ENCODE data around the gene MAB21L3. TPM values are rescaled to one million over a fixed set of nuclear protein-coding genes. Genes with fewer than 3 reads are reported as not detected.

The MAB21L3 gene
- total and polyA plus RNA-seq, 2 experiments from 2014 or later, result not detected

DNA sequence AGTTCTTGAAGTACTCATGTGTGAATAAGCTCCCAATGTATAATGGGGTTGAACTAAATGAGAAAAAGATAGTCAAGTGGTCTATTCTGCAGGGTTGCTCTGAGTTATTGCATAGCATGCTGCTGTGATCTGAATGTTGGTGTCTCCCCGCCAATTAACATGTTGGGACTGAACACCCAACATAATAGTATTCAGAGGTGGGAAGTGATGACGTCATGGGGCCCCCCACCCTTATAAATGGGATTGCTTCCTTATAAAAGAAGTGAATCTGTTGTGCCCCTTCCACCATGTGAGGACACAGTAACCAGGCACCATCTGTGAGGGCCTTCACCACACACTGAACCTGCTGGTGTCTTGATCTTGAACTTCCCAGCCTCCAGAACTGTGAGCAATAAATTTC is 50.2 kb downstream of the MAB21L3 start (continued):
- TF ChIP-seq, protein P1, sequence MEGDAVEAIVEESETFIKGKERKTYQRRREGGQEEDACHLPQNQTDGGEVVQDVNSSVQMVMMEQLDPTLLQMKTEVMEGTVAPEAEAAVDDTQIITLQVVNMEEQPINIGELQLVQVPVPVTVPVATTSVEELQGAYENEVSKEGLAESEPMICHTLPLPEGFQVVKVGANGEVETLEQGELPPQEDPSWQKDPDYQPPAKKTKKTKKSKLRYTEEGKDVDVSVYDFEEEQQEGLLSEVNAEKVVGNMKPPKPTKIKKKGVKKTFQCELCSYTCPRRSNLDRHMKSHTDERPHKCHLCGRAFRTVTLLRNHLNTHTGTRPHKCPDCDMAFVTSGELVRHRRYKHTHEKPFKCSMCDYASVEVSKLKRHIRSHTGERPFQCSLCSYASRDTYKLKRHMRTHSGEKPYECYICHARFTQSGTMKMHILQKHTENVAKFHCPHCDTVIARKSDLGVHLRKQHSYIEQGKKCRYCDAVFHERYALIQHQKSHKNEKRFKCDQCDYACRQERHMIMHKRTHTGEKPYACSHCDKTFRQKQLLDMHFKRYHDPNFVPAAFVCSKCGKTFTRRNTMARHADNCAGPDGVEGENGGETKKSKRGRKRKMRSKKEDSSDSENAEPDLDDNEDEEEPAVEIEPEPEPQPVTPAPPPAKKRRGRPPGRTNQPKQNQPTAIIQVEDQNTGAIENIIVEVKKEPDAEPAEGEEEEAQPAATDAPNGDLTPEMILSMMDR (conservative IDR thresholded peaks at IDR 0.05; ENCODE audit: low read depth in 2 of 2), result no peak
- TF ChIP-seq ZNF331 (CRISPR knock-in tag; IDR thresholded peaks at IDR 0.05; ENCODE audit: low read depth), result no peak
- no peak for TF ChIP-seq EZH2phosphoT487 (IDR thresholded peaks at IDR 0.05; ENCODE audit: unreplicated experiment)
- no peak for TF ChIP-seq ZNF114 (CRISPR knock-in tag; IDR thresholded peaks at IDR 0.05)
- TF ChIP-seq POLR2AphosphoS5 (IDR thresholded peaks at IDR 0.05; ENCODE audit: low read depth), result no peak
- TF ChIP-seq NANOG (IDR thresholded peaks at IDR 0.05; ENCODE audit: borderline replicate concordance), result no peak
- TF ChIP-seq ZNF462 (CRISPR knock-in tag; IDR thresholded peaks at IDR 0.05), result no peak

GRCh38 chr1:116161877-116162390 is 50.7 kb downstream of the MAB21L3 start:
- Histone ChIP-seq H4K20me1 (replicated peaks; ENCODE audit: insufficient read depth) (no peaks in the 10 kb centered on the region), H3K4me2 (no peak overlapping the region), H3K9me2 (ENCODE audit: insufficient read depth) (no peaks in the 10 kb centered on the region), H3K79me2 (replicated peaks; ENCODE audit: insufficient read depth) (no peaks in the 10 kb centered on the region), H2AFZ (no peak overlapping the region), H3K27ac (ENCODE audit: low read depth) (no peak overlapping the region), H3K27me3 (ENCODE audit: insufficient read depth) (peaks cover 6% of the 10 kb centered on the region), H3F3A (replicated peaks; ENCODE audit: low read depth) (no peaks in the 10 kb centered on the region), H3K4me3 (no peak overlapping the region), H3K36me3 (ENCODE audit: insufficient read depth) (no peaks in the 10 kb centered on the region), H3K4me1 (ENCODE audit: insufficient read depth) (no peaks in the 10 kb centered on the region; the same call in 1 of the 2 replicates)
- H3K9me3 Mint-ChIP-seq, result no peaks in the 10 kb centered on the region
- H3K4me3 Mint-ChIP-seq, result no peak overlapping the region
- peaks cover 2% of the 10 kb centered on the region for H3K4me1 Mint-ChIP-seq
- no peaks in the 10 kb centered on the region for H3K36me3 Mint-ChIP-seq (ENCODE audit: low read depth)
- peaks cover 1% of the 10 kb centered on the region for H3K27me3 Mint-ChIP-seq (ENCODE audit: insufficient read depth, low read depth, poor library complexity)
- no peak for TF ChIP-seq ETS1 (IDR thresholded peaks at IDR 0.05)
- TF ChIP-seq ZNF331 (CRISPR knock-in tag; IDR thresholded peaks at IDR 0.05; ENCODE audit: low read depth), result no peak
- no peak for TF ChIP-seq ZNF114 (CRISPR knock-in tag; IDR thresholded peaks at IDR 0.05)
- DNase-seq (ENCODE audit: low spot score) (no peak), ATAC-seq (no peak)
- H3K27ac Mint-ChIP-seq, result no peak overlapping the region

All from GM23338 (cell line).